Testis (tissue), 3 donors: ENCODE data around the gene ITGA11. TPM values are rescaled to one million over a fixed set of nuclear protein-coding genes. Genes with fewer than 3 reads are reported as not detected.

Source experiments
- DNase-seq: peaks from one replicate; pipeline ENCODE4 v3.0.0-alpha.2; 2019
- H3K27ac ChIP-seq, 2 donors: fragments of 200-600 bp; sonication (generic); one replicate each; pipeline ENCODE4 v1.5.1; 2019
- H3K27me3 ChIP-seq: fragments of 200-600 bp; sonication (generic); one replicate; pipeline ENCODE4 v1.5.1; 2019
- H3K36me3 ChIP-seq: fragments of 200-600 bp; sonication (generic); one replicate; pipeline ENCODE4 v1.5.1; 2017; ENCODE audit warnings: low read depth; ENCODE audit errors: missing control alignments
- H3K4me1 ChIP-seq: fragments of 200-600 bp; sonication (generic); one replicate; pipeline ENCODE4 v1.5.1; 2019
- H3K4me3 ChIP-seq, 2 donors: fragments of 200-600 bp; sonication (generic); one replicate each; pipeline ENCODE4 v1.5.1; 2017 to 2019
- H3K9me3 ChIP-seq: fragments of 200-600 bp; sonication (generic); one replicate; pipeline ENCODE4 v1.5.1; 2017
- CTCF ChIP-seq, 3 experiments: fragments of 450-650 bp in 2 of 3; fragments of 200-600 bp in 1 of 3; sonication (generic) in 1 of 3; IDR thresholded peaks; one replicate each; pipeline ENCODE4 v1.5.1; 2016 to 2019; ENCODE audit warnings: antibody characterized with exemption in 3 of 3, mild to moderate bottlenecking in 2 of 3, moderate library complexity in 1 of 3
- POLR2A ChIP-seq: fragments of 450-650 bp; IDR thresholded peaks from one replicate; pipeline ENCODE4 v1.6.1; 2017; ENCODE audit warnings: antibody characterized with exemption, mild to moderate bottlenecking, moderate library complexity
- WGBS, 2 donors: methylation state at CpG; one replicate each; pipeline ENCODE4 v1.1.5; 2018; 5-methylcytosine and 5-hydroxymethylcytosine counted together
- intact Hi-C: fragments of 100-400 bp; cut with DNase I; formaldehyde crosslinking; loops from one replicate; pipeline ENCODE4 v1.15.1; 2023; ENCODE audit warnings: low total_unique reads
- polyA plus RNA-seq: library from polyadenylated mRNA; stranded (reverse); fragments of 350-450 nt; fragmentation: Illumina TruSeq; extraction: RNeasy Lipid Tissue Mini Kit (QIAGEN cat#74804); gene quantifications from one replicate; pipeline ENCODE4 v1.2.3, GENCODE V29; 2014; ENCODE audit warnings: low read depth, low replicate concordance; ENCODE audit not compliant: insufficient read depth
- total RNA-seq, 2 donors: library from RNA; depleted of rRNA; stranded (reverse); fragments of >200 nt; gene quantifications; one replicate each; pipeline ENCODE4 v1.2.3, GENCODE V29; 2016

Gene ITGA11
- total and polyA plus RNA-seq, 3 donors from 2014 or later, result 4.3 to 6.6 (median 5.6) TPM

- no peak for DNase-seq
- intact Hi-C loops, result no loop called here
- no peak overlapping the region for H3K4me3 ChIP-seq
- 48 to 66% methylated on average over 4 of the region's 4 CpGs for WGBS, 2 donors
- TF ChIP-seq POLR2A, result no peak
- TF ChIP-seq CTCF (IDR thresholded peaks at IDR 0.05), result no peak
- no peaks in the 10 kb centered on the region for H3K36me3 ChIP-seq
- H3K27ac ChIP-seq, result no peak overlapping the region
- H3K4me1 ChIP-seq, result peaks cover 8% of the 10 kb centered on the region
- H3K27me3 ChIP-seq, result no peaks in the 10 kb centered on the region
- no peaks in the 10 kb centered on the region for H3K9me3 ChIP-seq
Observed at GRCh38 chr15:68295014-68295805, 136.8 kb downstream of the ITGA11 start.

GRCh38 chr15:68292967-68293366 is 139.0 kb downstream of the ITGA11 start:
- Histone ChIP-seq H3K4me1 (peaks cover 4% of the 10 kb centered on the region), H3K36me3 (no peaks in the 10 kb centered on the region), H3K27ac (no peak overlapping the region), H3K27me3 (no peaks in the 10 kb centered on the region), H3K9me3 (no peaks in the 10 kb centered on the region), H3K4me3 (no peak overlapping the region)
- intact Hi-C loops, result no loop called here
- DNase-seq, result no peak
- TF ChIP-seq POLR2A (no peak), CTCF (IDR thresholded peaks at IDR 0.05) (no peak)

- no peaks in the 10 kb centered on the region for H3K27me3 ChIP-seq
- H3K36me3 ChIP-seq, result no peaks in the 10 kb centered on the region
- H3K27ac ChIP-seq, result no peak overlapping the region
- no peak for TF ChIP-seq POLR2A
- TF ChIP-seq CTCF (IDR thresholded peaks at IDR 0.05), result no peak
- no peaks in the 10 kb centered on the region for H3K9me3 ChIP-seq
- H3K4me3 ChIP-seq, result no peak overlapping the region
- DNase-seq, result no peak
- peaks cover 4% of the 10 kb centered on the region for H3K4me1 ChIP-seq
- intact Hi-C loops, result no loop called here
Observed at GRCh38 chr15:68292157-68292781, 139.7 kb downstream of the ITGA11 start.

- no peak for DNase-seq
- Histone ChIP-seq H3K36me3 (no peaks in the 10 kb centered on the region), H3K27me3 (no peaks in the 10 kb centered on the region), H3K27ac (no peak overlapping the region), H3K9me3 (no peaks in the 10 kb centered on the region), H3K4me3 (no peak overlapping the region), H3K4me1 (peaks cover 4% of the 10 kb centered on the region)
- TF ChIP-seq POLR2A (no peak), CTCF (IDR thresholded peaks at IDR 0.05) (no peak)
- WGBS, 2 donors, result 91% methylated on average over 8 of the region's 8 CpGs
- intact Hi-C loops, result no loop called here
Observed at GRCh38 chr15:68290715-68291114, 141.2 kb downstream of the ITGA11 start.
